DMS 273 treated with DMSO at 0.1 percent for 48 hours (cell line): ENCODE data around the gene AHDC1.

Experiments
- DNase-seq: peaks from one replicate; lab custom pipeline; 2025; lab: John Stamatoyannopoulos, UW

AHDC1 gene

GRCh38 chr1:27487966-27488884 lies 115.7 kb downstream of the AHDC1 start:
- no peak for DNase-seq

DNA sequence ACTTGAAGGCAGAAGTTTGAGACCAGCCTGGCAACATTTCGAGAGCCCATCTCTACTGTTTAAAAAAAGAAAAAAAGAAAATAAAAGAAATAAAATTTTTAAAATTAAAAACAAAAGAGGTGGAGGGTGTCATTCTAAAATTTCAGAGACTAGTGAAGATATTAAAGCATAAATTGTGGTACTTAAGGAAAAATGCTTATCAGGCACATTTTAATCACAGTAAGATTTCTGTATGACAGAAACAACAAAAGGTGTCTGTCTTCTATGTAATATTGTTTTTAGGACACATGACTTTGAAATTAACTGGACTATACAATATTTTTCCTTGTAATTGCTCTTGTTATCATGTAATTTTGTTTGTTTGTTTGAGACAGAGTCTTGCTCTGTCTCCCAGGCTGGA lies 118.6 kb downstream of the AHDC1 start:
- DNase-seq: no peak
